DOHH2 (cell line): ENCODE results near the gene SPSB1.

ENCODE experiments used
- H3F3A ChIP-seq: fragments of 200-600 bp; sonication (generic), shearing (Covaris generic); 2 replicates; pipeline ENCODE4 v1.6.0; 2016; ENCODE audit warnings: antibody characterized with exemption, mild to moderate bottlenecking; ENCODE audit not compliant: control insufficient read depth, insufficient read depth
- H3K27ac ChIP-seq: fragments of 200-600 bp; sonication (generic); 2 replicates; pipeline ENCODE4 v1.5.1; 2014; ENCODE audit warnings: low read depth, mild to moderate bottlenecking, low read length, moderate library complexity
- H3K27me3 ChIP-seq: fragments of 200-600 bp; sonication (generic); 2 replicates; pipeline ENCODE4 v1.6.1; 2014; ENCODE audit warnings: mild to moderate bottlenecking, low read length, mixed read lengths; ENCODE audit not compliant: control insufficient read depth
- H3K36me3 ChIP-seq: fragments of 200-600 bp; sonication (generic); 2 replicates; pipeline ENCODE4 v1.6.1; 2014; ENCODE audit warnings: mild to moderate bottlenecking, low read length, moderate library complexity, mixed read lengths; ENCODE audit not compliant: control insufficient read depth
- H3K4me1 ChIP-seq: fragments of 200-600 bp; sonication (generic); 2 replicates; pipeline ENCODE4 v1.6.1; 2014; ENCODE audit warnings: mild to moderate bottlenecking, low read length, mixed read lengths; ENCODE audit not compliant: control insufficient read depth
- H3K4me2 ChIP-seq: fragments of 200-600 bp; sonication (generic); 2 replicates; pipeline ENCODE4 v1.6.0; 2014; ENCODE audit warnings: mild to moderate bottlenecking, low read length, moderate library complexity
- H3K4me3 ChIP-seq: fragments of 200-600 bp; sonication (generic); 2 replicates; pipeline ENCODE4 v1.5.1; 2014; ENCODE audit warnings: mild to moderate bottlenecking, low read length, mixed read lengths
- H3K79me2 ChIP-seq: fragments of 200-600 bp; sonication (generic); 2 replicates; pipeline ENCODE4 v1.6.1; 2014; ENCODE audit warnings: mild to moderate bottlenecking, low read length, mixed read lengths; ENCODE audit not compliant: control insufficient read depth
- H3K9me2 ChIP-seq: fragments of 200-600 bp; sonication (generic); replicated peaks from 2 replicates; pipeline ENCODE4 v1.6.1; 2014; ENCODE audit warnings: mild to moderate bottlenecking, low read length, mixed read lengths; ENCODE audit not compliant: control insufficient read depth
- H3K9me3 ChIP-seq: fragments of 200-600 bp; sonication (generic); 2 replicates; pipeline ENCODE4 v1.6.1; 2014; ENCODE audit warnings: antibody characterized with exemption, low read length, mixed read lengths; ENCODE audit not compliant: control insufficient read depth, insufficient read depth
- H4K20me1 ChIP-seq: fragments of 200-600 bp; sonication (generic); 2 replicates; pipeline ENCODE4 v1.6.0; 2014; ENCODE audit warnings: low read depth, mild to moderate bottlenecking, antibody characterized with exemption, low read length, moderate library complexity; ENCODE audit not compliant: control insufficient read depth, insufficient read depth
- EZH2phosphoT487 ChIP-seq: fragments of 200-600 bp; sonication (generic); IDR thresholded peaks from 2 replicates; pipeline ENCODE4 v1.6.1; 2017; ENCODE audit warnings: borderline replicate concordance, mild to moderate bottlenecking, antibody characterized with exemption, low read length, moderate library complexity, mixed read lengths
- TF ChIP-seq, protein P1 (sequence below): fragments of 200-600 bp; sonication (generic); IDR thresholded peaks from one replicate; pipeline ENCODE4 v1.5.1; 2014; ENCODE audit warnings: antibody characterized with exemption, mild to moderate bottlenecking, low read depth, low read length; ENCODE audit not compliant: poor library complexity, severe bottlenecking

The SPSB1 gene

GRCh38 chr1:9292361-9293240 is at the start of gene SPSB1:
TSS of gene SPSB1 (plus strand) at chr1:9292894. CDS start at chr1:9355892, 62,998 bp downstream.
- H3K4me2 ChIP-seq = peak within 1 kb of the TSS; percentile 92
- peaks cover 6% of the 10 kb centered on the region for H3K27me3 ChIP-seq
- H3F3A ChIP-seq = peaks cover 2% of the 10 kb centered on the region; the same call in 1 of the 2 replicates
- H3K4me3 ChIP-seq = peak within 1 kb of the TSS; percentile 91
- H3K4me1 ChIP-seq = peaks cover 25% of the 10 kb centered on the region
- no peaks in the 10 kb centered on the region for H3K9me2 ChIP-seq
- TF ChIP-seq, protein P1, sequence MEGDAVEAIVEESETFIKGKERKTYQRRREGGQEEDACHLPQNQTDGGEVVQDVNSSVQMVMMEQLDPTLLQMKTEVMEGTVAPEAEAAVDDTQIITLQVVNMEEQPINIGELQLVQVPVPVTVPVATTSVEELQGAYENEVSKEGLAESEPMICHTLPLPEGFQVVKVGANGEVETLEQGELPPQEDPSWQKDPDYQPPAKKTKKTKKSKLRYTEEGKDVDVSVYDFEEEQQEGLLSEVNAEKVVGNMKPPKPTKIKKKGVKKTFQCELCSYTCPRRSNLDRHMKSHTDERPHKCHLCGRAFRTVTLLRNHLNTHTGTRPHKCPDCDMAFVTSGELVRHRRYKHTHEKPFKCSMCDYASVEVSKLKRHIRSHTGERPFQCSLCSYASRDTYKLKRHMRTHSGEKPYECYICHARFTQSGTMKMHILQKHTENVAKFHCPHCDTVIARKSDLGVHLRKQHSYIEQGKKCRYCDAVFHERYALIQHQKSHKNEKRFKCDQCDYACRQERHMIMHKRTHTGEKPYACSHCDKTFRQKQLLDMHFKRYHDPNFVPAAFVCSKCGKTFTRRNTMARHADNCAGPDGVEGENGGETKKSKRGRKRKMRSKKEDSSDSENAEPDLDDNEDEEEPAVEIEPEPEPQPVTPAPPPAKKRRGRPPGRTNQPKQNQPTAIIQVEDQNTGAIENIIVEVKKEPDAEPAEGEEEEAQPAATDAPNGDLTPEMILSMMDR = no peak
- no peak for TF ChIP-seq EZH2phosphoT487
- H3K27ac ChIP-seq = no peak within 1 kb of the TSS
- H3K36me3 ChIP-seq = no peaks in the 10 kb centered on the region
- peaks cover 45% of the 10 kb centered on the region for H3K79me2 ChIP-seq
- H3K9me3 ChIP-seq = peaks cover 8% of the 10 kb centered on the region
- H4K20me1 ChIP-seq = peaks cover 12% of the 10 kb centered on the region

DNA sequence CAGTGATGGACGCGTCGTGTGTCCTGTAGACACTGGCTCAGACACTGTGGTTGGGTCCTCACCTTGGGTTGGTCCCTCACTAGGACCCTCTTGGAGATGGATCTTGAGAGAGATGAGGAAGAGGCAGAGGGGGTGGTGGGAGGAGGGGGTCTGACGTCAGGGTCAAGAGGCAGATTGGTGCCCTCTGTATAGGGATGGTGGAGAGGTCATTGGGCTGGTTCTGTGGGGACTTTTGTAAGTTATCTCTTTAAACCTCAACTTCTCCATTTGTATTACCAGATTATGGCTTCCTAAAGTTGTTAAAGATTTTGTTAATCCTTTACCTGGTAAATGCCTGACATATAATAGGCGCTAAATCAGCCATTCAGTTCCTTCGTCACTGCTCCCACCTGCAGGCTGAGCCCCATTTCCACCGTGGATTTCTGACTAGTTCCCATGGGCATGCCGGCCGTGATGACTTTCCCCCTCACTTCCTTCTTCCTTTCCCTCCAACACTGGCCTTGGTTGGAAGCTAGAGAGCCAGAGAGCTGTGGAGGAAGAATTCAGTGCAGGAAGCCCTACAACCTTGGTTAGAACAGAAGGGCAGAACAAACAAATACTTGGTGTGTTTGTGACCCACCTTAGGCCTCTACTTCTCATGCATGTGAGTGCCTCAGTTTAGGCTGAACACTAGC is 49.5 kb upstream of the SPSB1 start:
- no peak overlapping the region for H3K27ac ChIP-seq
- no peak overlapping the region for H3K4me2 ChIP-seq
- H3K79me2 ChIP-seq = no peaks in the 10 kb centered on the region

DNA sequence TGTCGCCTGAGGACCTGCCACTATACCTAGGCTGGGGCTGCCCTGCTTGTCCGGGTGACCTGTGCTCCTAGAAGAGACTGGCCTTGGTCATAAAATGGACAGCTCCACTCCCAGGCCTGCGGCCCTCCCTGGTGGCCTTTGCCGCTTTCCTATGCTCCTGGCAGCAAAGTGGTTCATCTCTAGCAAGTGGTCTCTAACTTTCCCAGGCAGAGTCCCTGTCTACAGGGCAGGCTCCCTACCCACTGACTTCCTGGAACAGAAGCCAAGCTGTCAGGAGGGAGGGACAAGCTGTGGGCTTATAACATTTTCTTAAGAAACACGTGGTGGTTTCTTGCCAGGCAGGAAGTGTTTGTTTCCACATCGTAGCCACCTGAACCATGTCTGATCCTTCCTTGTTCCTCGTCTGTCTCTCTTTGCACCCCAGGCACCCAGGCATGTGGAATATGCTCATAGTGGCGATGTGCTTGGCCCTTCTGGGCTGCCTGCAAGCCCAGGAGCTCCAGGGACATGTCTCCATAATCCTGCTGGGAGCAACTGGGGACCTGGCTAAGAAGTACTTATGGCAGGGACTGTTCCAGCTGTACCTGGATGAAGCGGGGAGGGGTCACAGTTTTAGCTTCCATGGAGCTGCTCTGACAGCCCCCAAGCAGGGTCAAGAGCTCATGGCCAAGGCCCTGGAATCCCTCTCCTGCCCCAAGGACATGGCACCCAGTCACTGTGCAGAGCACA is 48.0 kb upstream of the SPSB1 start:
- no peak overlapping the region for H3K4me2 ChIP-seq
- H3F3A ChIP-seq = no peaks in the 10 kb centered on the region
- H3K27ac ChIP-seq = no peak overlapping the region
- TF ChIP-seq, protein P1 = no peak
- no peak for TF ChIP-seq EZH2phosphoT487
- H3K4me3 ChIP-seq = no peak overlapping the region
- no peaks in the 10 kb centered on the region for H3K9me3 ChIP-seq
- no peaks in the 10 kb centered on the region for H3K27me3 ChIP-seq
- H3K36me3 ChIP-seq = no peaks in the 10 kb centered on the region; the same call in 1 of the 2 replicates
- H4K20me1 ChIP-seq = peaks cover 3% of the 10 kb centered on the region; the same call in 1 of the 2 replicates
- no peaks in the 10 kb centered on the region for H3K79me2 ChIP-seq
- H3K4me1 ChIP-seq = peaks cover 5% of the 10 kb centered on the region
- H3K9me2 ChIP-seq = no peaks in the 10 kb centered on the region

More for the DNA sequence above, 49.5 kb upstream of the SPSB1 start:
- H3K4me1 ChIP-seq = peaks cover 14% of the 10 kb centered on the region
- H3K36me3 ChIP-seq = no peaks in the 10 kb centered on the region; the same call in 1 of the 2 replicates
- no peaks in the 10 kb centered on the region for H3K9me2 ChIP-seq
- H3F3A ChIP-seq = no peaks in the 10 kb centered on the region
- no peak overlapping the region for H3K4me3 ChIP-seq
- peaks cover 3% of the 10 kb centered on the region; the same call in 1 of the 2 replicates for H4K20me1 ChIP-seq
- no peaks in the 10 kb centered on the region for H3K27me3 ChIP-seq
- H3K9me3 ChIP-seq = no peaks in the 10 kb centered on the region
- TF ChIP-seq, protein P1 = no peak
- no peak for TF ChIP-seq EZH2phosphoT487
